Stimulated activated naive CD8-positive, alpha-beta T cell treated with anti-CD3 and anti-CD28 coated beads, Interleukin-15, Interleukin-2, amounts not matched to agents 100 ng/mL and 50 ng/mL, for 24 hours (primary cell): ENCODE results near the gene AP3D1.
A peak's percentile ranks its signal among the peaks of the same experiment; 100 is the strongest.

Experiments used
- H3K27ac Mint-ChIP-seq: one replicate; pipeline ENCODE4 v1.8.0; 2021; ENCODE audit warnings: mild to moderate bottlenecking, mixed read lengths
- H3K27me3 Mint-ChIP-seq: one replicate; pipeline ENCODE4 v1.8.0; 2021; ENCODE audit warnings: mixed read lengths
- H3K36me3 Mint-ChIP-seq: one replicate; pipeline ENCODE4 v1.8.0; 2021; ENCODE audit warnings: low read depth, mixed read lengths
- H3K4me1 Mint-ChIP-seq: one replicate; pipeline ENCODE4 v1.8.0; 2021; ENCODE audit warnings: low read depth, mixed read lengths
- H3K4me3 Mint-ChIP-seq: one replicate; pipeline ENCODE4 v1.8.0; 2021; ENCODE audit warnings: mild to moderate bottlenecking, mixed read lengths
- H3K9me3 Mint-ChIP-seq: one replicate; pipeline ENCODE4 v1.8.0; 2021; ENCODE audit warnings: mixed read lengths

AP3D1 gene

GRCh38 chr19:2070986-2071673, 80.2 kb downstream of the AP3D1 start:
- H3K27ac Mint-ChIP-seq, result peak overlapping the region; percentile 89
- no peaks in the 10 kb centered on the region for H3K27me3 Mint-ChIP-seq
- H3K4me1 Mint-ChIP-seq, result peaks cover 21% of the 10 kb centered on the region
- no peaks in the 10 kb centered on the region for H3K9me3 Mint-ChIP-seq
- peaks cover 41% of the 10 kb centered on the region for H3K36me3 Mint-ChIP-seq
- no peak overlapping the region for H3K4me3 Mint-ChIP-seq

GRCh38 chr19:2070436-2070827, 80.9 kb downstream of the AP3D1 start:
- peaks cover 18% of the 10 kb centered on the region for H3K4me1 Mint-ChIP-seq
- no peaks in the 10 kb centered on the region for H3K27me3 Mint-ChIP-seq
- H3K9me3 Mint-ChIP-seq, result no peaks in the 10 kb centered on the region
- peaks cover 36% of the 10 kb centered on the region for H3K36me3 Mint-ChIP-seq
- H3K27ac Mint-ChIP-seq, result no peak overlapping the region
- H3K4me3 Mint-ChIP-seq, result no peak overlapping the region

GRCh38 chr19:2064788-2065524, 86.4 kb downstream of the AP3D1 start:
- Mint-ChIP-seq H3K36me3 (no peaks in the 10 kb centered on the region), H3K9me3 (no peaks in the 10 kb centered on the region), H3K27me3 (no peaks in the 10 kb centered on the region), H3K4me1 (peaks cover 23% of the 10 kb centered on the region), H3K4me3 (no peak overlapping the region), H3K27ac (no peak overlapping the region)

- no peaks in the 10 kb centered on the region for H3K27me3 Mint-ChIP-seq
- H3K9me3 Mint-ChIP-seq, result no peaks in the 10 kb centered on the region
- H3K4me3 Mint-ChIP-seq, result no peak overlapping the region
- no peak overlapping the region for H3K27ac Mint-ChIP-seq
- H3K36me3 Mint-ChIP-seq, result no peaks in the 10 kb centered on the region
- H3K4me1 Mint-ChIP-seq, result peaks cover 20% of the 10 kb centered on the region
Measured at GRCh38 chr19:2064395-2064787, 87.0 kb downstream of the AP3D1 start.

DNA sequence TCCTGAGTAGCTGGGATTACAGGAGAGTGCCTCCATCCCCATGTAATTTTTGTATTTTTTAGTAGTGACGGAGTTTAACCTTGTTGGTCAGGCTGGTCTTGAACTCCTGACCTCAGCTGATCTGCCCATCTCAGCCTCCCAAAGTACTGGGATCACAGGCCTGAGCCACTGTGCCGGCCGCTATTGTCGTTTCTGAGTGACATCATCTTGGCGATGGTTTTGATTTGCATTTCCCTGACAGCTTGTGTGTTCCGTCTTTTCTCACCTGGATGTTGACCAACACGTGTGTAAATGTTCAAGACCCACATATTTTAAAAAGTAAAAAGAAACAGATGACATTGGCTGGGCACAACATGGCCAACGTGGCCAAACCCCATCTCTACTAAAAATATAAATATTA, 87.5 kb downstream of the AP3D1 start:
- H3K27ac Mint-ChIP-seq, result no peak overlapping the region
- no peaks in the 10 kb centered on the region for H3K36me3 Mint-ChIP-seq
- peaks cover 24% of the 10 kb centered on the region for H3K4me1 Mint-ChIP-seq
- H3K9me3 Mint-ChIP-seq, result no peaks in the 10 kb centered on the region
- H3K27me3 Mint-ChIP-seq, result no peaks in the 10 kb centered on the region
- H3K4me3 Mint-ChIP-seq, result peak overlapping the region; percentile 17

DNA sequence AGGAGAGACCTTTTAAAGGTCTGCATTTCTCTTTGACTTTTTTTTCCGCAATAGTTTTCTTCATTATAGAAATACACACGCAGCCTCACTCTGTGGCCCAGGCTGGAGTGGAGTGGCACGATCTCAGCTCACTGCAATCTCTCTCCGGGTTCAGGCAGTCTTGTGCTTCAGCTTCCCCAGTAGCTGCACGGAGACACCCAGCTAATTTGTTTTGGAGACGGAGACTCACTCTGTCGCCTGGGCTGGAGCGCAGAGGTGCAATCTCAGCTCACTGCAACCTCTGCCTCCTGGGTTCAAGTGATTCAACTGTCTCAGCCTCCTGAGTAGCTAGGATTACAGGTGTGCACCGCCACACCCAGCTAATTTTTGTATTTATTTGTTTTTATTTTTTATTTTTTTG, 88.6 kb downstream of the AP3D1 start:
- no peaks in the 10 kb centered on the region for H3K36me3 Mint-ChIP-seq
- H3K4me1 Mint-ChIP-seq, result peaks cover 32% of the 10 kb centered on the region
- no peaks in the 10 kb centered on the region for H3K9me3 Mint-ChIP-seq
- H3K27ac Mint-ChIP-seq, result peak overlapping the region; percentile 81
- H3K4me3 Mint-ChIP-seq, result peak overlapping the region; percentile 82
- H3K27me3 Mint-ChIP-seq, result no peaks in the 10 kb centered on the region

GRCh38 chr19:2062389-2062729, 89.0 kb downstream of the AP3D1 start:
- Mint-ChIP-seq H3K36me3 (no peaks in the 10 kb centered on the region), H3K27ac (peak overlapping the region; percentile 81), H3K4me1 (peaks cover 32% of the 10 kb centered on the region), H3K4me3 (peak overlapping the region; percentile 82), H3K27me3 (no peaks in the 10 kb centered on the region), H3K9me3 (no peaks in the 10 kb centered on the region)

DNA sequence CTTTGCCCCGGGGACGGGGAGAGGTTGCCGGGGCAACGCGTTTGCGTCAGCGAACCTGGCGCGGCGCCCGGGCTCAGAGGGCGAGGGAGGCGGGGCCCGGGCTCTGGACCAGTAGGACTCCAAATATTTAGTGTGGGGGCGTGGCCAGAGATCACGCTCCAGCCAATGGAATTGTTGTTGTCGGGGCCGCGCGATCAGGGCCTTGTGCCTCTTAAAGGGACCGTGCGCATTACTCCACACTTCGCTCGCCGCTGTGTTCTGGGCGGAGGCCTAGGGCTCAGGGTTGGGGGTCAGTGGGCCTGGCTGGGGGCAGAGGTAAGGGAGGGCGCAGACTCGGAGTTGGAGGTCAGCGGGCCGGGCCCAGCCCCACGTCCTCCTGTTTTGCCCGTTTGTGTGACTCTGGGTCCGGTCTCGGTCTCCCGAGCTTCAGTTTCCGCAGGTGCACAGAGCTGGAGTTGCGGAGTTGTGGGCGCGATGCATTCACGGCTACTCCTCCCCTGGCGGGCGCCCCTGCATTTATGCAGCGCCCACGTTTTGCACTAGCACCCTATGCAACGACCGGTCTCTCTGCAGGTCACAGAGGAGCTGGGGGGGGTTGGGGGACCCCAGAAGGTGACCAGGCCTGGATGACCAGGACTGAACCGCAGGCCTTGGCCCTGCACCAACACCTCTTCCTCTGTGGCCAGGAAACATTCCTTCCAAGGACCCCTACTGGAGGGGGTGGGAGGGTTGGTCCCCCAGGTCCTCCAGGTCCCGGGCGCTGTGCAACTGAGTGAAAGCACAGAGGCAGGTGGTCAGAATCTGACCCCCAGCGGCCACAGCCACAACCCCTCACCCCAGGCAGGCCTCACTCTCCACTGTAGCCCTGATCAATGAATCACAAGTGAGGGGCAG, 89.6 kb downstream of the AP3D1 start:
- peak overlapping the region; percentile 81 for H3K27ac Mint-ChIP-seq
- H3K4me1 Mint-ChIP-seq, result peaks cover 38% of the 10 kb centered on the region
- H3K9me3 Mint-ChIP-seq, result no peaks in the 10 kb centered on the region
- H3K36me3 Mint-ChIP-seq, result no peaks in the 10 kb centered on the region
- no peaks in the 10 kb centered on the region for H3K27me3 Mint-ChIP-seq
- H3K4me3 Mint-ChIP-seq, result peak overlapping the region; percentile 82

GRCh38 chr19:2060884-2061494, 90.4 kb downstream of the AP3D1 start:
- H3K4me1 Mint-ChIP-seq, result peaks cover 43% of the 10 kb centered on the region
- H3K27me3 Mint-ChIP-seq, result no peaks in the 10 kb centered on the region
- no peaks in the 10 kb centered on the region for H3K36me3 Mint-ChIP-seq
- H3K9me3 Mint-ChIP-seq, result no peaks in the 10 kb centered on the region
- peak overlapping the region; percentile 97 for H3K27ac Mint-ChIP-seq
- peak overlapping the region; percentile 87 for H3K4me3 Mint-ChIP-seq

DNA sequence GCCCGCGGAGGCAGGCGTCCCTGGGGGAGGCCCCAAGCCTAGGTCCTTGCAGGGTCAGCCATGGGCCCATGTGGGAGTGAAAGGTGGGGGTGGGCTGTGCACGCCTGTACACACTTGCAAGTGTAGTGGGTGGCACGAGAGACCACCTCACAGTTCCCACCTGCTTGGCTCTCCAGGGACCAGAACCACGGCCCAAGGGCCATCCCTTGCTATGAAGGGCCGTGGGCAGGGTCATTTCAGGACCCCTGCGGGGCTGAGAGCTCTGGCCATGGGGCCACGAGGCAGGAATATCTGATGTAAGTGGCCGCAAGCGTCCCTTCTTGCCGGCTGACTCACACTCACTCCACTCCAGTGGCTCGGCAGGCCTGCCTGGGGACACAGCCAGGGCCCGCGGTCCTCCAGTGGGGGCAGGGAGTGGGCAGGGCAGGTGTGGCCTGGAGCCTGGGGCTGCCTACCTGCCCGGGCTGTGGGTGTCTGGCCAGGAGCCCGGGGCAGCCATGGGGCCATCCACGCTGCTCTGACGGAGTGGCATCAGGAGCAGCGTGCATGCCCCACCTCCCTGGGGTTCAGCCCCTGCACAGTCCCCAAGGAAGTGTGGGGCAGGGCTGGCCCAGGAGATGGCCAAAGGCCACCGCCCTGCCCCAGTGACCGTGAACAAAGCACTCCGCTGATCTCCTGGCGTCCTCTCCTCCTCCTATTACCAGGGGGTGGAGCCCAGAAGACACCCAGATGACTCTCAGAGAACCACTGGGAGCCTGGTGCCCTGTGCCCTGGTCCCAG, 91.8 kb downstream of the AP3D1 start:
- H3K27ac Mint-ChIP-seq, result peak overlapping the region; percentile 97
- no peaks in the 10 kb centered on the region for H3K9me3 Mint-ChIP-seq
- H3K36me3 Mint-ChIP-seq, result no peaks in the 10 kb centered on the region
- peak overlapping the region; percentile 87 for H3K4me3 Mint-ChIP-seq
- peaks cover 55% of the 10 kb centered on the region for H3K4me1 Mint-ChIP-seq
- H3K27me3 Mint-ChIP-seq, result no peaks in the 10 kb centered on the region

GRCh38 chr19:2058570-2059421, 92.6 kb downstream of the AP3D1 start:
- H3K4me1 Mint-ChIP-seq, result peaks cover 56% of the 10 kb centered on the region

DNA sequence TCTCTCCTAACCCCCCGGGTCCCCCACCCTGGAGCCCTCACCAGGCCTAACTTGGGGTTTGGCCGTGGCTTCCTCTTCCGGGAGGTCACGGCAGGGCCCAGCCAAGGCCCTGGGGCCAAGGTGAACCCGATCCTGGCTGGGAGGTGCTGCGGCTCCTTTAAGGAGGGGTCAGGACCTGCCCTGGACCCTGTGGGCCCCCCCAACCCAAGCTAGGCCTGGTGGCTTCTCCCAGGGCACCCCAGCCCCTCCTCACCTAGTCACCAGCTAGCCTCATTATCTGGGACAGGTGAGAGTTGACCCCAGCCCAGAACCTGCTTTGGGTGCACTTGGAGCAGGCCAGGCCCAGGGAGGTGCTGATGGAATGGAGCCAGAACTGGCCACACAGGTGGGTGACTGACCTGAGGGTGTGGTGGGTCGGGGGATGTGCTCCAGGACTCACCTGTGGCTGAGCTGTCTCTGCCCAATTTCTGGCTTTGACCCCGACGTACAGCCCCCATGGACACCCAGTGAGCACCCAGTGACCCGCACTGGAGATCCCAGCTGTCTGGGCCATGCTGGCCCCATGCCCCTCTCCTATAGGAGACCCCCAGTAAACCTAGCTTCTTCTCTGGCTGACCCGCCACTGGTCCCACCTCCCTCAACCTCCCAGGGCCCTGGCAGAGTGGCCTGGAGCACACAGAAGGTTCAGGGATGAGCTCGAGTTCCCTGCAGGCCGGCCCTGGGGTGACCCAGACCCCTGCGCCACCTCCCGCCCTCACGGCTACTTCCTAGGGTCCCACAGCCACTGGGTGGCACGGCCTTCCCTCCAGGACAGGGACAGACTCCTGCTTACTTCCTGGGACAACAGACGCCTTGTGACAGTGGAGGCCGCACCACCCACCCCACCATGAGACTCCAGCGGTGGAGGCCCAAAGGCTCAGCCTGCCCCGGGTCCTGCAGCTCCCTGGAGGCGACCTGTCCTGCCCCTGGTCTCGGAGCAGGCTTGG, 93.6 kb downstream of the AP3D1 start:
- no peaks in the 10 kb centered on the region for H3K9me3 Mint-ChIP-seq
- no peaks in the 10 kb centered on the region for H3K36me3 Mint-ChIP-seq
- H3K27ac Mint-ChIP-seq, result no peak overlapping the region
- H3K4me1 Mint-ChIP-seq, result peaks cover 64% of the 10 kb centered on the region
- no peak overlapping the region for H3K4me3 Mint-ChIP-seq
- no peaks in the 10 kb centered on the region for H3K27me3 Mint-ChIP-seq

More at GRCh38 chr19:2058570-2059421, 92.6 kb downstream of the AP3D1 start:
- Mint-ChIP-seq H3K36me3 (no peaks in the 10 kb centered on the region), H3K9me3 (no peaks in the 10 kb centered on the region), H3K27ac (peak overlapping the region; percentile 48), H3K27me3 (no peaks in the 10 kb centered on the region), H3K4me3 (no peak overlapping the region)

- H3K27me3 Mint-ChIP-seq, result no peaks in the 10 kb centered on the region
- no peaks in the 10 kb centered on the region for H3K9me3 Mint-ChIP-seq
- peaks cover 65% of the 10 kb centered on the region for H3K4me1 Mint-ChIP-seq
- no peak overlapping the region for H3K27ac Mint-ChIP-seq
- no peaks in the 10 kb centered on the region for H3K36me3 Mint-ChIP-seq
- no peak overlapping the region for H3K4me3 Mint-ChIP-seq
Measured at GRCh38 chr19:2056837-2057192, 94.6 kb downstream of the AP3D1 start.
